Adipose tissue (tissue), 3 donors: Measurements from ENCODE around the gene DKK2. TPM values are rescaled to one million over a fixed set of nuclear protein-coding genes. Genes with fewer than 3 reads are reported as not detected.

Source experiments
- H3K27ac ChIP-seq: one replicate; pipeline ENCODE4 v1.5.1; 2013; ENCODE audit warnings: low read depth, low read length
- WGBS, 3 donors: extraction: QIAGEN DNeasy Blood & Tissue Kit; methylation state at CpG; one replicate each; pipeline ENCODE4 v1.1.7; 2013; 5-methylcytosine and 5-hydroxymethylcytosine counted together
- polyA plus RNA-seq, 3 donors: library from polyadenylated mRNA; stranded (reverse); fragments of 200-250 nt; gene quantifications; one replicate each; pipeline ENCODE4 v1.2.3, GENCODE V29; 2013
- donor health status: healthy with polysubstance abuse.
- donor health status: Bipolar disorder and iron deficiency.
- donor health status: healthy.

The DKK2 gene, protein sequence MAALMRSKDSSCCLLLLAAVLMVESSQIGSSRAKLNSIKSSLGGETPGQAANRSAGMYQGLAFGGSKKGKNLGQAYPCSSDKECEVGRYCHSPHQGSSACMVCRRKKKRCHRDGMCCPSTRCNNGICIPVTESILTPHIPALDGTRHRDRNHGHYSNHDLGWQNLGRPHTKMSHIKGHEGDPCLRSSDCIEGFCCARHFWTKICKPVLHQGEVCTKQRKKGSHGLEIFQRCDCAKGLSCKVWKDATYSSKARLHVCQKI
- 1 to 10 TPM in 1 of 3 donors, under 1 TPM in 2; 0.03 to 1.6 (median 0.19) TPM for polyA plus RNA-seq

GRCh38 chr4:107035819-107036583 is at the start of gene DKK2:
TSS of gene DKK2 (minus strand) at chr4:107036313. CDS start at chr4:107035591, 722 bp downstream.
- WGBS, 3 donors: 1% methylated on average over 40 of the region's 40 CpGs
- no peak within 1 kb of the TSS for H3K27ac ChIP-seq

DNA sequence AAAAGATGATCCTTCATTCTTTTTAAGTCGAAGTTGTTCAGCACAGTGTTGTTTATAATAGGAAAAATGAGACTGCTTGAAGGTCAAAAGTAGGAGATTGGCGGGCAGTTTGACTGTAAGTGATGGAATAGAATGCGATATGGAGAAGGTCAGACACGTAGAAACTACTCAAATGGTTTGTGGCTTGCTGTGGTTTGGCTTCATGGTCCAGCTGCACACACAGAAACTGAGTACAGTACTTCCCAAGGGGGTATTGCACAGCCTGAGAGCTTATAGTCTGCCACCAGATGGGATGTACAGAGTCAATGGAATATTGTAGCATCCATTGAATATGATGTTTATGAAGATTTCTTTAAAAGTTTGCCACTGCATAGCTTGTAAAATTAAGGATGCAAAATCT is 41.1 kb upstream of the DKK2 start:
- 78 to 85% (median 79%) methylated on average over 4 of the region's 4 CpGs for WGBS, 3 donors
- H3K27ac ChIP-seq: no peak overlapping the region

GRCh38 chr4:107072836-107073736 is 37.0 kb upstream of the DKK2 start:
- H3K27ac ChIP-seq: no peak overlapping the region
- 88 to 94% (median 92%) methylated on average over 24 to 32 of the region's 32 CpGs for WGBS, 3 donors

DNA sequence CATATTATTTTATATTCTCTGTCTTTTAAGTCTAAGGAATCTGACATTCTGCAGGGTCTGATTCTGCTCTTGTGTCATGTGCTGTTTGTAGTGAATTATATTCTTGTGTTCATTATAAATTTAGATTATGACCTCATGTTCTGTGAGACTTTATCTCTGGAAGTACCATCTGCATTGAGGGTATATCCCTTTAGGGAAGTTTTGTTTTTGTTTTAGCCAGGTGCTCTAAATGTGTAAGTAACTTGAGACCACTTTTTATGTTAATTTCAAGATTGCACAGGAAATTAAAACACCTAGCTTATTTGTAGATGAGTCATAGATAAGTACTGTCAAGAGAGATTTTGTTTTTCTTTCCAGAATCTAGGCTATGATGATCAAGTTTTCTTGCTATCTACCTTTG is 35.0 kb upstream of the DKK2 start:
- H3K27ac ChIP-seq: no peak overlapping the region

DNA sequence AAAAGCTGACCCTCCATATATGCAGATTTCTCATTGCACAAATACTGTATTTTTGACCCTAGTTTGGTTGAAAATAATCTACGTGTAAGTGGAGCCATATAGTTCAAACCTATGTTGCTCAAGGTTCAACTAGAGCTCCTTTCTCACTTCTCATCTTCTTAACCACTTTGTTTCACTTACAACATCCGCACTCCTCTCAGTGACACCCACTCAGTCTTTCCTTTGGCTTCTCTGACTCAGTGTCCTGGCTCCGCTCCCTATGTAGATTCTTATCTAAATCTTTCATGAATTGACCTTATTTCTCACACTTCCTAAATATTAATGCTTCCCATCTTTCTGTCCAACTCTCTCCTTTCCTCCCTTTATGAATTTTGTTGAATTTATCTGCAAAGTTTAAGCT is 32.9 kb upstream of the DKK2 start:
- no peak overlapping the region for H3K27ac ChIP-seq
- 67 to 79% (median 71%) methylated on average over 3 of the region's 3 CpGs for WGBS, 3 donors

- 45 to 61% (median 54%) methylated on average over 1 of the region's 1 CpG for WGBS, 3 donors
Observed at GRCh38 chr4:107068116-107068515, 32.0 kb upstream of the DKK2 start.

DNA sequence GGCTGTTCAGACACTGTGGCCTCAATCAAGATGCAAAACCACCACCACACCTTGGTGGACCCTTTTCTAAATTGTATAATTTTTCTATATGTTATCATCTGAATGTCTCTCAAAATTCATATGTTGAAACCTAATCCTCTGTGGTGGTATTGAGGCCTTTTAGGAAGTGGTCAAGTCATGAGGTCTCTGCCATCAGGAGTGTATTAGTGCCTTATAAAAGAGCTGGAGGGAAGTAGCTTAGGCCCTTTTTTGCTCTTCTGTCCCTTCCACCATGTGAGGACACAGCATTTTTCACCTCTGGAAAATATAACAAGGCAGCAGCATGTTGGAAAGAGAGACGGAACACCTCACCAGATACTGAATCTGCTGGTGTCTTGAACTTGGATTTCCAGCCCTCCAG is 30.5 kb upstream of the DKK2 start:
- no peak overlapping the region for H3K27ac ChIP-seq
- 83 to 96% (median 85%) methylated on average over 1 of the region's 1 CpG for WGBS, 3 donors

More at GRCh38 chr4:107068116-107068515, 32.0 kb upstream of the DKK2 start:
- no peak overlapping the region for H3K27ac ChIP-seq

DNA sequence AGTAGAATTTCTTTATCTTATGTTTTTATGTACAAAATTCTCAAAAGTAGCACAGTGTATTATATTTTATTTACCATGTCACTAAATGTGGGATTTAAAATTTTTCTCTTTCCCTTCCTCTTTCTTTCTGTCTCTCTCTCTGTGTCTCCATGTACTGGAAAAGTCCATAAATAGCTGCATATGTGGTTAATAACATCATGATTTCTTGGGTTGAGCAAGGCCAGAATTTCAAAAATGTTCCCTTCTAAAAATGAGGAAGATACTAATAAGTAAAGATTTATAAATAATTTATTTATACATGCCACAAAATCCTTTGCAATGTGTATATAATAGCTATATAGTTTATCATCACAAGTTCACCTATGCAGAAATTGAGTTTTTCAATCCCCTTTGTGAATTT is 29.1 kb upstream of the DKK2 start:
- no peak overlapping the region for H3K27ac ChIP-seq

DNA sequence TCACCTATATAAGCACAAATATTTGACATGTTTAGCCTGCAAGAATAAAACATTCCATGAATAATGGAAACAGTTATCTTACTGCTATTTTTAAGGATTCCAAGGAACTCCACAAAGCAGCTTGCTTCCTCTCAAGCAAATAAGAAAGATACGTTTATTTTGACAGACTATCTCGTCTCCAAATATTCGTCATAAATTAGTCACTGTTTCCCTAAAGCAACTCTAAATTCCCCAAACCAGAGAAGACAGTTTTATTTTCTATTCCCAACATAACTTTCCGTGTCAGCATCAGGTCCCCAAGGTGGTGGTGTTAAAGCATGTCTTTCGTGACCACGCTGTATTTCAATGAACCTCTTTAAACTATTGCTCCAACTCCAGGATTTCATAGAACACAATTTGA is 24.3 kb upstream of the DKK2 start:
- H3K27ac ChIP-seq: no peak overlapping the region
- WGBS, 3 donors: 72 to 86% (median 75%) methylated on average over 6 of the region's 6 CpGs

DNA sequence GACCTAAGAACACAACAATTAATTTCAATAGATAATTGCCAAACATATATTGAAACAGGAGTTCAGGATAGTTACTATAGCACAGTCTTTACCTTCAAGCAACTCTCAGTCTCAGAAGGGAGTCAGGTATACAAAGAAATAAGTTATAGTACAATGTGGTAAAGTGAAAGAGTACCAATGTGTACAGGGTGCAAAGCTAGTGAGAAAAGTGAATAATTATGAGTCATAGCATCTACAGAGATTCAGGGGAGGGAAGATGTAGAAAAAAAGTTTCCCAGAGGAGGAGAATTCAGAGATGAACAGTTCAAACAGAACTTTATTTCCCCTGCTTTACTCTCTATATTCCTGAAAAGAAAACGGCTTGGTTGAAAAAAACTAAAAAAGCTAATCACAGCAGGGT is 22.7 kb upstream of the DKK2 start:
- 56 to 65% (median 59%) methylated on average over 1 of the region's 1 CpG for WGBS, 3 donors
- no peak overlapping the region for H3K27ac ChIP-seq

DNA sequence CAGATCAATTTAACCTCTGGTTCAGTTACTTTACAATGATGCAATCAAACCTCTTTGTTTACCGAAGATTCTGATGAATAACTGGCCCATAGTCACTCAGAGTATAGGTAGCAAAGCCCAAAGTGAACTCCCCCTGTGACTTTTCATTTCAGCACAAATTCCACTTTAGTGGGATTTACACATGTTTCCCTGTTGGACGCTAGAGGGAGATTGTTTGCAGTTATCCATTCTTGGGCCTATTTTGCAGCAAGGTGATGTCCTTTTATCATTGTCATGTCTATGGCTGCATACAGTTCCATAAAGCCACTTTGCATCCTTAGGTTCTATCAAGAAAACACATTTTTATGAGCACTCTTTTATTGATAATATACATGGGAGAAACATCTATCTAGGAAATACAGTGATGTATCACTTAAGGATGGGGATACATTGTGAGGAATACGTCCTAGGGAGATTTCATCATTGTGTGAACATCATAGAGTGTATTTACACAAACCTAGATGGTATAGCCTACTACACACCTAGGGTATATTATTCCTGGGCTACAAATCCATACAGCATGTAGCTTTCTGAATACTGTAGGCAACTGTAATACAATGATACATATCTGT is 14.5 kb upstream of the DKK2 start:
- H3K27ac ChIP-seq: no peak overlapping the region
- WGBS, 3 donors: 47 to 66% (median 62%) methylated on average over 3 of the region's 3 CpGs

GRCh38 chr4:107046261-107046660 is 10.1 kb upstream of the DKK2 start:
- no peak overlapping the region for H3K27ac ChIP-seq
- WGBS, 3 donors: 93 to 98% (median 98%) methylated on average over 1 of the region's 1 CpG

DNA sequence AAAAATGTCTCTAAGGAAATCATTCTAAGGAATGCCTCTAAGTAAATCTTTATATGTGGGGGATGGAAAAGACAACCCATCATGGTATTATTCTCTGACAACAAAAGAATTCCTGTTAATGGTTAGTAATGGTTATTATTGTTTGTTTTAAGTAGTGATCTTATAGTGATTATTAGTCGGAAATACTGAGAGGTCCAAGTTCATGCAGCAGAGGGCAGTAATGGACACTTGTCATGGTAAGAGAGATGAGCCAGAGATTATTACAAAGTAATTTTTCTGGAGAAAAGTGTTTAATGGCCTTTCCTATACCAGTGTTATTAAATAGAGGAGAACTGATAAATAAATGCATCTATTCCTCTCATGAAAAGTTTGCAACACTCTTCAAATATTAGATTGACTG is 8.1 kb upstream of the DKK2 start:
- H3K27ac ChIP-seq: no peak overlapping the region
- WGBS, 3 donors: 19 to 59% (median 50%) methylated on average over 1 of the region's 1 CpG

DNA sequence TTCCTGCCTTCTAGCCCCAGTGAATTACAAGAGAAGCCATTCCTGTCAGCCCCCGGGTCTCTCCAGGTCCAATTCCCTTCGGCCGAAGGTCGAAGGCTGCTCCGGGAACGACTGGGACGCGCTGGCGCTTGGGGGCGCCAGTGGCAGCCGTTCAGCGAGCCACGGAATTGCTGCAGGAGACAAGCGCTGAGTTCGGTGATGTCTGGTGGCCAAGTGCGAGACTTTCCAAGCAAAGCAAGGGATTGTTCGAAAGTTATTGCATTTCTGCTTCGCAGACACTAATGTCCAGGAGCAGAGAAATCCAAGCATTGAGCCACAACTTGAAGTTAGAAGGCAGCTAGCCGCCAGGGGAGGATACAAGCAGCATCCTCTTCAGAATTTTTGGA is 1.1 kb upstream of the DKK2 start:
- no peak overlapping the region for H3K27ac ChIP-seq
- WGBS, 3 donors: 2 to 3% (median 3%) methylated on average over 19 of the region's 19 CpGs

DNA sequence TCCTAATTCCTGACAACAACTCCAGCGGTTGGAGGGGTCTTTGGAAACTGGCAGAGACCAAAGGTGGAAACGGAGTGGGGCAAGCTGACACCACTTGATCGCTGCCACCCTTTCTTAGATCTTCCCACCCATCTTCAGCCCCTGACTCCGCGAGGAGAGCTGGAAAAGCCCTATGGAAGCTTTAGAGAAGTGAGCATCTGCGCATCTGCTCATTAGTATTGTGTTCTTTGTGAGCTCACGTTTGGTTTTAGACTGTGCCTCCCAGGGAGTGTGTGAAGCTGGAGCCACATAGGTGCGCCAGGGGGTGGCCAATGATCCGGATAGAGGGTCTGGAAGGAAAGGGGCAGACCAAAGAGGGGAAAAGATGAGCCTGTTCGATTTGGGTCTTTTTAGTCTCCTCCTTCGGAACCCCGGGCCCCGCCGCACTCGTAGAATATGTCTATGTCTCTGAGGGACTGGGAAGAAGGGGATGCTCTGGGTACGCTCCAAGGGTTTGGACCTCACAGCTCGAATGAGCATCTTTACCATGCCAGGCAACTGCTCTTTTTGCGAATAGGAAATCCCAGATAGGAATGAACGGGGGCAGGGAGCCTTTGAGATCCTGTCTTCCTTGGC is 578 bp upstream of the DKK2 start:
- no peak overlapping the region for H3K27ac ChIP-seq
- whole genome bisulfite sequencing, 3 donors: 3 to 5% (median 4%) methylated on average over 19 of the region's 19 CpGs

DNA sequence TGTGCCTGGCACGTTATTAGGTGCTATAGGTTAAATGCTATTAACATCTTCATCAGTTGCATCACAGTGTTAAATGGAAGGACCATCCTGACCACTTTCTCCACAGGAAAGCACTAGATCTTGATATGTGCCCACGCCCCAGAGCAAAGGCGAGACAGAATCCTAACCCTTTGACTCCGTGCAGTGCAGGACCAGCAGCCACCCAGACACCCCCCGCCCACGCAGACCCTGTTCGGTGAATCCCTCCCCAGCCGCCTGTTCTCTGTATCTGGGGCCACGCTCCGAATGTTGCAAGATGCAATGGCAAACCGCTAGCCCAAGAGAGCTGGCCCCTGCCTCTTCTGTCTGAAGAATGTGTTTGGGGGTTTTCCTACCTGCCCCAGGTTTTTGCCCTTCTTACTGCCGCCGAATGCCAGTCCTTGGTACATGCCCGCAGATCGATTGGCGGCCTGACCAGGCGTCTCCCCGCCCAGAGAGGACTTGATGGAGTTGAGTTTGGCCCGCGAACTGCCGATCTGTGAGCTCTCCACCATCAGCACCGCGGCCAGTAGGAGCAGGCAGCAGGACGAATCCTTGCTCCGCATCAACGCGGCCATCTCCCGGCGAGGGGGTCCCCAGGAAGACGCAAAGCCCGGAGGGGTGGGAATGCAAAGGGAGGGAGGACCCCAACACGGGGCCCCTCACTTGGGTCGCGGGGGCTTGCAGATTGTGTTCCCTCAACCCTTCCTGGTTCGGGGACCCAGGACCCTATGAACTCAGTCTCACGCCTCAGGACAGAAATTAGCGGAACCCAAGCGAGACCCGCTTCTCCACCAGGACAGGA is 906 bp downstream of the DKK2 start:
- WGBS, 3 donors: 1 to 2% (median 2%) methylated on average over 39 of the region's 39 CpGs
- no peak overlapping the region for H3K27ac ChIP-seq

- 1 to 2% (median 2%) methylated on average over 39 of the region's 39 CpGs for whole genome bisulfite sequencing, 3 donors
- no peak overlapping the region for H3K27ac ChIP-seq
Observed at GRCh38 chr4:107034091-107034995, 1.8 kb downstream of the DKK2 start.
